Skeletal muscle satellite cell (primary cell): Measurements from ENCODE around the gene CUX1.
A peak's percentile ranks its signal among the peaks of the same experiment; 100 is the strongest.

ENCODE experiments used
- H3K27me3 ChIP-seq: 2 replicates; pipeline ENCODE4 v1.7.0; 2013; ENCODE audit warnings: low read length; ENCODE audit not compliant: control insufficient read depth, insufficient read depth
- H3K36me3 ChIP-seq: 2 replicates; pipeline ENCODE4 v1.7.0; 2013; ENCODE audit warnings: mild to moderate bottlenecking, control low read depth, low read length; ENCODE audit not compliant: insufficient read depth
- H3K4me1 ChIP-seq: 2 replicates; pipeline ENCODE4 v1.7.0; 2013; ENCODE audit warnings: low read length; ENCODE audit not compliant: control insufficient read depth, insufficient read depth
- H3K4me2 ChIP-seq: 2 replicates; pipeline ENCODE4 v1.7.0; 2013; ENCODE audit warnings: mild to moderate bottlenecking, low read length
- H3K4me3 ChIP-seq: 2 replicates; pipeline ENCODE4 v1.7.0; 2013; ENCODE audit warnings: low read length
- H3K9ac ChIP-seq: 2 replicates; pipeline ENCODE4 v1.7.0; 2013; ENCODE audit warnings: mild to moderate bottlenecking, low read depth, low read length, moderate library complexity
- H3K9me3 ChIP-seq: replicated peaks from 2 replicates; pipeline ENCODE4 v1.7.0; 2013; ENCODE audit warnings: mild to moderate bottlenecking, control low read depth, low read length

Gene CUX1

DNA sequence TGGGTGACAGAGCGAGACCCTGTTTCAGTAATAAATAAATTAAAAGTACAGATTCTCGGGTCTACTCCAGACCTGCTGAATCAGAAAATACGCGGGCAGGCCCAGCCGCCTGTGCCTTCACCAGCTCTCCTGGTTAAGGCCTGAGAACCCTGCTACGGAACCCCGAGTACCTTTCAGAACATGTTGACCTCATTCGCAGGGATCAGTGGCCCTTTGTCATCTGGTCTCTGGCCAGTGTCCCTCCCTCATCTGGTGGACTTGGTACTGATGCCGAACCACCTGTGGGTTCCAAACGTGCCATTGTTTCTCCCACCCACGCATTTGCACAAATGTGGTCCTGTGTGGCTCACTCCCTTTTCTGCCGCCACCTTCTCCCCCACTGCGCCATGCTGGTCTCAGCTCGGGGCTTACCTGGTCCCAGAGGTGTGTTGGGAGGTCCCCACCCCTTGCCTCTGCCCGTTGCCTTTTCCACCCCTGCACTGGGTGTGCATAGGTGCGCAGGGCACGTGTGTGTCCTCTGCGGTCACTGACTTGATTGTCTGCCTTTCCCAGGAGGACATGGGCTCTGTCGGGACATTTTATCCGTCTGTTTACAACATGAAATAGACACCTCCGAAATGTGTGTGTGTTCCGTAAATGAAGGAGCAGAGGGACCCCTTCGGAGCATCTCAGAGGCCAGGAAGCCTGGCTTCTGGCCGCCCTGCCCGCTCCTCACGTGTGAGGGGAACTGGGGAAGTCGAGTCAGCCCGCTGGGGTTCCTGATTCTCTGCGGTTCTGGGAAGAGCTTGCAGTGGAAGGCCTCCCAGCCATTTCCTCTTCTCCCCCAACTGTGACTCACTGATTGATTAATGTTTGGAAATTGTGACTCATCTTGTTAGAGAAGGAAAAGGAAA lies 135.2 kb downstream of the CUX1 start:
- Histone ChIP-seq H3K9ac (peak overlapping the region; percentile 43), H3K36me3 (no peaks in the 10 kb centered on the region), H3K27me3 (no peaks in the 10 kb centered on the region), H3K4me1 (peaks cover 21% of the 10 kb centered on the region), H3K4me3 (no peak overlapping the region), H3K9me3 (no peaks in the 10 kb centered on the region), H3K4me2 (peak overlapping the region; percentile 67)

DNA sequence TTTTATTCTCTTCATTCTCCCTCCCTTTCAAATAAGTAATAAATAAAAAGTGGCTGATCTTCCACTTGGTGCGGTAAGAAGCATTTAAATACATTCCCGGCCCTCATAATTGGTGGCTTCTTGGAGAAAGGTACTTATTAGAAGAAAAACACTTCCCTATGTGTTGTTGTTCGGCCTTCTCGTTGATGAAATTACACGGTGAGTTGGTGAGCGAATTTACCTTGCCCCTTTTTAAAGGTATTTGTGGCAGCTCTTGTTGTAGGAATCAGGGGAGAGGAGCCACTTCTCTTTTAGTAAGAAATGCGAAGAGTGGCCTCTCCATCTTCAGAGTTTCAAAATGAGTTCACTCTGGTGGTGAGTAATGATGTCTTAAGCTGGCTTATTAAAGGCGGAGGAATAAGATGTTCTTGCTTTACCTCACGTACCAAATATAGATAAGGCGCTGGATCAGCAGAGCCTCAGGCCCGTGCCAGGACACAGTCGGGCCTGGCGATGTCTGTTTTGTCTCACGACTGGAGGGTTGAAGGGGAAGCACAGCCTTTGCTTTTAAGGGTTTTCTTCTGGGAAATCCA lies 135.9 kb downstream of the CUX1 start:
- Histone ChIP-seq H3K27me3 (no peaks in the 10 kb centered on the region), H3K9me3 (no peaks in the 10 kb centered on the region), H3K4me1 (peaks cover 21% of the 10 kb centered on the region), H3K4me2 (peak overlapping the region; percentile 67), H3K36me3 (no peaks in the 10 kb centered on the region), H3K4me3 (peak overlapping the region; percentile 28), H3K9ac (peak overlapping the region; percentile 43)

DNA sequence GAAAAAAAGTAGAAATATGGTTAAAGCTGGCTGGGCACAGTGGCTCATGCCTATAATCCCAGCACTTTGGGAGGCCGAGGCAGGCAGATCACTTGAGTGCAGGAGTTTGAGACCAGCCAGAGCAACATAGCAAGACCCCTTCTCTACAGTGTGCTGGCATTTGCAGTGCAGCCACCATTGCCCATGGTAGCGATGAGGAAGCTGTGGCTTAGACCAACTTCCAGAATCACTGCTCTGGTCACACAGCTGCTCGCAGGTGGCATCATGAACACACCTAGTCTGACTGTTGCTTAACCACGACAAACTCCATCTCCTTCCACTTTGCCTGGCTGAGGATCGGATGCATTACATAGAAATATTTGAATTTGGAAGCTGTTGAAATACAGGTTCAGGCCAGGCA lies 137.1 kb downstream of the CUX1 start:
- H3K9me3 ChIP-seq: no peaks in the 10 kb centered on the region
- no peak overlapping the region for H3K4me3 ChIP-seq
- H3K9ac ChIP-seq: no peak overlapping the region
- H3K4me1 ChIP-seq: peaks cover 21% of the 10 kb centered on the region
- no peaks in the 10 kb centered on the region for H3K36me3 ChIP-seq
- no peak overlapping the region for H3K4me2 ChIP-seq
- no peaks in the 10 kb centered on the region for H3K27me3 ChIP-seq

DNA sequence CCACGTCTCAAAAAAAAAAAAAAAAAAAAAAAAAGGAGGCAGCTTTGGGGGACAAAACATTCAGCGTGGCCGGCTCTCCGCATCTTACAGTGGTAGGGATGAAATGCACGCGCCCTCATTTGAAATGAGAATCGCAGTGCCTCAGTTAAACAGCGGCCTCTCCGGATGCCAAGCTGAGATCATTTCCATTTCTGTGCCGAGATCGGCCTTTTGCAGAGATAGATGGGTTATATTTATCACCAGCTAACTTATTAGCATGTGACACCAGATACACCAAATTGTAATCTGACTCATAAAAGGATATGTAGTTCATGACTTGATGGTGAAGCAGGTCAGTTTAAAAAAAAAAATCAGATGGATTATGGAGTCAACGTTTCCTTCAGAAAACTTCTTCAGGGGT lies 138.7 kb downstream of the CUX1 start:
- no peak overlapping the region for H3K4me3 ChIP-seq
- no peak overlapping the region for H3K9ac ChIP-seq
- H3K36me3 ChIP-seq: no peaks in the 10 kb centered on the region
- H3K9me3 ChIP-seq: no peaks in the 10 kb centered on the region
- no peak overlapping the region for H3K4me2 ChIP-seq
- no peaks in the 10 kb centered on the region for H3K27me3 ChIP-seq
- H3K4me1 ChIP-seq: peaks cover 17% of the 10 kb centered on the region

DNA sequence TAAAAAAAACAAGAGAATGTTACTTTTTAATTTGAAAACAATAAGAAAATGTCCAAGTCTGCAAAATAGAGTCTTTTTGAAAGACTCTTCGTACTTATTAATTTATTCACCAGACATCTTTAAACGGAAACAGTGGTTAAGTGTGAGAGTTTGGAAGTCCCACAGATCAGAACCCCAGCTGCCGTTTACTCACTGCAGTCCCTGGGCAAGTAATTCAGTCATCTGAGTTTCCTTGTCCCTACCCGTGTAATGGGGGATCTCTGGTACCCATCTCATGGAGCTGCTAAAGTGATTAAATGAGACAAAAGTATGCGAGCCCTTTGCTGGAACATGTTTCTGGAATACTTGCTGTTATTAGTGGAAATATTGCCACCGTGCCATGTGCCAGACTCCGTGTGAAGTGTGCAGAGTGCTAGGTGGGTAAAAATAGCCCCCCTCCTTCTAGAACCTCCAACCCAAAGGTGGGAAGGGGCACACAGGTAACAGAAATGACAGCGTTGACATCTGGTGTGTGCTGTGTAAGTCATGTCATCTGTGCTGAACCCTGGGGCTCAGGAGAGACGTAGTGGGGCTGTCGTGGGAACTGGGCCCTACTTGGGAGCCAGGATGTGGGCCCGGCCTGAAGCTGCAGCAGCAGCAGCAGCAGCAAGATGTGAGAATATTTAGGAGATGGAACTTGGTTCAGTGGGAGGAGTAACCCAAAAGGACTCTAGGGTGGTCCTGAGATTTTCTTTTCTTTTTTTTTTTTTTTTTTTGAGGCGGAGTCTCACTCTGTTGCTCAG lies 140.5 kb downstream of the CUX1 start:
- Histone ChIP-seq H3K4me2 (no peak overlapping the region), H3K4me1 (peaks cover 11% of the 10 kb centered on the region), H3K27me3 (no peaks in the 10 kb centered on the region), H3K36me3 (no peaks in the 10 kb centered on the region), H3K4me3 (no peak overlapping the region), H3K9me3 (no peaks in the 10 kb centered on the region), H3K9ac (no peak overlapping the region)

DNA sequence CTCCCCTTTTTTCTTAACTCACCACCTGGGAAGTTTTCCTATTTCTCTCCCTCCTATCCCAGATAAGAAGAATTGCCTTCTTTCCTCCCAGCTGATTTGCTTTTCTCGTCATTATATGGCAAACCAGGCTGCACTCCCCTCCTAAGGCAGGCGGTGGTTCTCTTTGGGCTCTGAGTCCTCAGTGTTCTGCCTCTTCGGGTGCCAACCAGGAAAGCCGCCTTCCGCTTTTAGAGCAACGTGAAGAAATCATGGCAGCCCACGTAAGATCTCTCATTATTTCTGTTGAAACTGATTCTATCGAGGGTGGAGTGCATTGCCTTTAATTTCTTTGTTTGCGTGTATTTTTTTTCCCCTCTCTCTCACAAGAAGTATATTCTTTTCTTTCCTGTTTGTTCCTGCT lies 141.9 kb downstream of the CUX1 start:
- Histone ChIP-seq H3K4me1 (no peaks in the 10 kb centered on the region), H3K4me3 (no peak overlapping the region), H3K27me3 (no peaks in the 10 kb centered on the region), H3K4me2 (no peak overlapping the region), H3K9ac (no peak overlapping the region), H3K36me3 (no peaks in the 10 kb centered on the region), H3K9me3 (no peaks in the 10 kb centered on the region)

DNA sequence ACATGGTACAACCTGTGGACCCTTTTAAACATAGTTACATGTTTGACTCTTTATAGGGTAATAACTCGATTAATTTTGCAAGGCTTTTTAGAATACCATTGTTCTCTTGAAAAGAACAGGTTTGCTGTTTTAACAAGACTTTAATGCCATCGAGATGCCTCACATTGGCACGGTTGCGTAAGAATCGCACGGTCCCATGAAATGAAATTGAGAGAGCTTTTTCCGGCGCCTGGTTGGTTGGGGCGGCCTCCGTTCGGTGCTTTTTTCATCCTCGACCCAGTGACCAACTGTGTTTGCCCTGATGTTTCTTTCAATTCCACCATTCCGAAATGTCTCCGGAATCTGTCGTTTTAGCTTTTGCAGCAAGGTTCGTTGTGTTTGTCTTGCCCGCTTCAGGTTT lies 142.4 kb downstream of the CUX1 start:
- Histone ChIP-seq H3K4me2 (no peak overlapping the region), H3K9me3 (no peaks in the 10 kb centered on the region), H3K36me3 (no peaks in the 10 kb centered on the region), H3K27me3 (no peaks in the 10 kb centered on the region), H3K4me3 (no peak overlapping the region), H3K9ac (no peak overlapping the region), H3K4me1 (no peaks in the 10 kb centered on the region)

DNA sequence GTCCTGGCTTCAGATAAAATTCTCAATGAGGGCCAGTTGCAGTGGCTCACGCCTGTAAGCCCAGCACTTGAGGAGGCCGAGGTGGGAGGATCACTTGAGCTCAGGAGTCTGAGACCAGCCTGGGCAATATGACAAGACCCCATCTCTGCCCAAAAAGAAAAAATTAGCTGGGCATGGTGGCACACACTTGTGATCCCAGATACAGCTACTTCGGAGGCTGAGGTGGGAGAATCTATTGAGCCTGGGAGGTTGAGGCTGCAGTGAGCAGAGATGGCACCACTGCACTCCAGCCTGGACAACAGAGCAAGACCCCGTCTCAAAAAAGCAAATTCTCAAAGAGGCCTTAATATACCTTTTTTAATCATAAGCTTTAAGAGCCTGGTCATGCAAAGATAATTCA lies 142.9 kb downstream of the CUX1 start:
- Histone ChIP-seq H3K4me2 (no peak overlapping the region), H3K9me3 (no peaks in the 10 kb centered on the region), H3K27me3 (no peaks in the 10 kb centered on the region), H3K4me3 (no peak overlapping the region), H3K9ac (no peak overlapping the region), H3K36me3 (no peaks in the 10 kb centered on the region), H3K4me1 (no peaks in the 10 kb centered on the region)

DNA sequence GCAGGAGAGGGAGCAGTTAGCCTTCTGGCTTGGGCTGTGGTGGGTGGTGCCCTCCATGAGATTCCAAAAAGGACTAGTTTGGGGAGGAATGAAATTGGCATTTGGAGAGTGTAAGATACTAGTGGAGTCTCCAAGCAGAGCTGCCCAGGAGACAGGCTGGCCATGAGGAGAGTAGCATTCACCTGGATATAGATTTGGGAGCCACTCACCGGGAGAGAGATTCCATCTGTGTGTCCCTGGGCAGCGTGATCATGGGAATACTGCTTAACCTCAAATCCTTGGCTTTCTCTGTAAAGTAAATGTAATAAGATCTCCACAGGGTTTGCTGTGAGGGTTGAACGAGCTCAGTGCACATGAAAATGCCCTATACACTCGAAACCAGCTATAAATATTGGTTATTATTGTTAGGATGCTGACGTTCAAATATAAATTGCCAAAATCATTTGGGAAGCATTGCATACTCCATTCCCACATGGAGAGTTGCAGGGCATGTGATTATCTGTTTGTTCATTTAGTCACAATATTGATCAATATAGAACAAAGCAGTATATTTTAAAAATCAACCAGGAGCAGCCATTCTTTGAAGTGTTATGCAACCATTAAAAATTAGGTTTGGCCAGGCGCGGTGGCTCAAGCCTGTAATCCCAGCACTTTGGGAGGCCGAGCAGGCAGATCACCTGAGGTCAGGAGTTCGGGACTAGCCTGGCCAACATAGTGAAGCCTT lies 143.7 kb downstream of the CUX1 start:
- H3K4me1 ChIP-seq: no peaks in the 10 kb centered on the region
- H3K4me2 ChIP-seq: no peak overlapping the region
- H3K9ac ChIP-seq: no peak overlapping the region
- H3K36me3 ChIP-seq: no peaks in the 10 kb centered on the region
- no peaks in the 10 kb centered on the region for H3K27me3 ChIP-seq
- no peaks in the 10 kb centered on the region for H3K9me3 ChIP-seq
- H3K4me3 ChIP-seq: no peak overlapping the region

DNA sequence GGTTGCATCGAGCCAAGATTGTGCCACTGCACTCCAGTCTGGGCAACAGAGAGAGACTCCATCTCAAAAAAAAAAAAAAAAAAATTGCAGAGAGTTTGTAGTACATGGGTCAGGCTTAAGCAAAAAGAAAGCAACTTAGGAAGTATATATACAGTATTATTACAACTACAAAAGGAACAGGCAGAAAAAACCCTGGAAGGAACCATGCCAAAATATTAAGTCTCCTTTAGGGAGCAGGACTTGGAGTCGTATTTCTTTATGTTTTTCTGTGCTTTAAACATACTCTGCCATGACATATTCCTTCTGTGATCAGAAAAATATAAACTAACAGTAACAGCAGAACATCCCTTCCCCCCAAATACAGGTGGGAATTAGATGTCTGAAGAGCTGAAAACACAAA lies 144.4 kb downstream of the CUX1 start:
- H3K9ac ChIP-seq: no peak overlapping the region
- H3K4me2 ChIP-seq: no peak overlapping the region
- no peaks in the 10 kb centered on the region for H3K27me3 ChIP-seq
- H3K4me1 ChIP-seq: no peaks in the 10 kb centered on the region
- H3K9me3 ChIP-seq: no peaks in the 10 kb centered on the region
- H3K4me3 ChIP-seq: no peak overlapping the region
- no peaks in the 10 kb centered on the region for H3K36me3 ChIP-seq

DNA sequence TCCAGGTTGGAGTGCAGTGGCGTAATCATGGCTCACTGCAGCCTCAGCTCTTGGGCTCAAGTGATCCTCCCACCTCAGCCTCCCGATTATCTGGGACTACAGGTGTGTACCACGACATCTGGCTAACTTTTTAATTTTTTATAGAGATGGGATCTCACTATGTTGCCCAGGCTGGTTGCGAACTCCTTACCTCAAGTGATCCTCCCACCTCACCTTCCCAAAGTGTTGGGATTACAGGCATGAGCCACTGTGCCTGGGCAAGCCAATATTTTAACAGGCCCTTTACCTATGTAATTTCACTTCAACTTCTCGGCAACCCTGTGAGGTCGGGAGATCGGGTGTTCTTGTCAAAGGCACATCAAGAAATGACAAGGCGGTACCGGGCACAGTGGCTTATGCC lies 146.3 kb downstream of the CUX1 start:
- no peak overlapping the region for H3K4me3 ChIP-seq
- no peaks in the 10 kb centered on the region for H3K4me1 ChIP-seq
- H3K27me3 ChIP-seq: no peaks in the 10 kb centered on the region

More for the DNA sequence above, 146.3 kb downstream of the CUX1 start:
- no peak overlapping the region for H3K4me2 ChIP-seq
- H3K36me3 ChIP-seq: no peaks in the 10 kb centered on the region
- H3K9ac ChIP-seq: no peak overlapping the region
- no peaks in the 10 kb centered on the region for H3K9me3 ChIP-seq
